ENCODE results near the gene AFG1L. TPM values are rescaled to one million over a fixed set of nuclear protein-coding genes. Genes with fewer than 3 reads are reported as not detected.
"Not testable (repeated sequence)": the region's sequence is repeated elsewhere in the genome, so short reads cannot be mapped to it uniquely, and the experiment has no call there.

The AFG1L gene
- total RNA-seq, 1 donor from 2014 or later: 8.0 TPM

GRCh38 chr6:108518714-108519576 is 224.1 kb downstream of the AFG1L start:
- DNase-seq (ENCODE audit: low spot score): no peak

GRCh38 chr6:108521616-108522107 is 226.8 kb downstream of the AFG1L start:
- no peak for DNase-seq (ENCODE audit: low spot score)

- no peak for DNase-seq (ENCODE audit: low spot score)
Measured at GRCh38 chr6:108523697-108524096, 228.8 kb downstream of the AFG1L start.

GRCh38 chr6:108524528-108525248 is 229.8 kb downstream of the AFG1L start:
- no peak for DNase-seq (ENCODE audit: low spot score)

GRCh38 chr6:108526739-108527174 is 231.9 kb downstream of the AFG1L start:
- DNase-seq (ENCODE audit: low spot score): no peak

GRCh38 chr6:108528878-108529277 is 234.0 kb downstream of the AFG1L start:
- no peak for DNase-seq (ENCODE audit: low spot score)

- no peak for DNase-seq (ENCODE audit: low spot score)
Measured at GRCh38 chr6:108531332-108531731, 236.5 kb downstream of the AFG1L start.

GRCh38 chr6:108535114-108535742 is 240.4 kb downstream of the AFG1L start:
- DNase-seq (ENCODE audit: low spot score): no peak

GRCh38 chr6:108535920-108536535 is 241.2 kb downstream of the AFG1L start:
- not testable (repeated sequence) for DNase-seq (ENCODE audit: low spot score)

GRCh38 chr6:108541843-108542759 is 247.2 kb downstream of the AFG1L start:
- DNase-seq (ENCODE audit: low spot score): peak; percentile 73

GRCh38 chr6:108543175-108543940 is 248.5 kb downstream of the AFG1L start:
- DNase-seq (ENCODE audit: low spot score): no peak

- no peak for DNase-seq (ENCODE audit: low spot score)
Measured at GRCh38 chr6:108544606-108545005, 249.8 kb downstream of the AFG1L start.

GRCh38 chr6:108546079-108547049 is 251.5 kb downstream of the AFG1L start:
- no peak for DNase-seq (ENCODE audit: low spot score)

GRCh38 chr6:108549241-108549640 is 254.4 kb downstream of the AFG1L start:
- DNase-seq (ENCODE audit: low spot score): no peak

- DNase-seq (ENCODE audit: low spot score): no peak
Measured at GRCh38 chr6:108549741-108550140, 254.9 kb downstream of the AFG1L start.

- DNase-seq (ENCODE audit: low spot score): no peak
Measured at GRCh38 chr6:108550256-108550655, 255.4 kb downstream of the AFG1L start.

- no peak for DNase-seq (ENCODE audit: low spot score)
Measured at GRCh38 chr6:108555399-108556052, 260.7 kb downstream of the AFG1L start.

GRCh38 chr6:108556250-108556649 is 261.4 kb downstream of the AFG1L start:
- no peak for DNase-seq (ENCODE audit: low spot score)
